Activated gamma-delta T cell treated with Interleukin-2 at 50 U/mL for 16 hours (primary cell): Measurements from ENCODE around the gene KRT2.

Experiments
- DNase-seq: peaks from one replicate; pipeline ENCODE4 v3.0.0-alpha.2; 2020

Gene KRT2

GRCh38 chr12:52636189-52636588 lies 15.8 kb downstream of the KRT2 start:
- no peak for DNase-seq

- DNase-seq = no peak
Measured at GRCh38 chr12:52634266-52635056, 17.6 kb downstream of the KRT2 start.

- no peak for DNase-seq
Measured at GRCh38 chr12:52633383-52633782, 18.6 kb downstream of the KRT2 start.

GRCh38 chr12:52632656-52633055 lies 19.4 kb downstream of the KRT2 start:
- no peak for DNase-seq

- DNase-seq = no peak
Measured at GRCh38 chr12:52631676-52632459, 20.1 kb downstream of the KRT2 start.

- no peak for DNase-seq
Measured at GRCh38 chr12:52631264-52631663, 20.7 kb downstream of the KRT2 start.

- no peak for DNase-seq
Measured at GRCh38 chr12:52630599-52631200, 21.3 kb downstream of the KRT2 start.

GRCh38 chr12:52630008-52630500 lies 22.0 kb downstream of the KRT2 start:
- no peak for DNase-seq

GRCh38 chr12:52629281-52630007 lies 22.6 kb downstream of the KRT2 start:
- DNase-seq = no peak

- DNase-seq = no peak
Measured at GRCh38 chr12:52628841-52629240, 23.2 kb downstream of the KRT2 start.

- no peak for DNase-seq
Measured at GRCh38 chr12:52628111-52628507, 23.9 kb downstream of the KRT2 start.

GRCh38 chr12:52627395-52628110 lies 24.5 kb downstream of the KRT2 start:
- no peak for DNase-seq

GRCh38 chr12:52622349-52622748 lies 29.7 kb downstream of the KRT2 start:
- no peak for DNase-seq

- no peak for DNase-seq
Measured at GRCh38 chr12:52618866-52619265, 33.1 kb downstream of the KRT2 start.

- no peak for DNase-seq
Measured at GRCh38 chr12:52618216-52618615, 33.8 kb downstream of the KRT2 start, which contains the start of gene KRT73. TSS of gene KRT73 (minus strand) at chr12:52618559. CDS start at chr12:52618524, 35 bp downstream.

- no peak for DNase-seq
Measured at GRCh38 chr12:52617403-52617785, 34.6 kb downstream of the KRT2 start.

GRCh38 chr12:52616680-52617402 lies 35.2 kb downstream of the KRT2 start:
- no peak for DNase-seq

- no peak for DNase-seq
Measured at GRCh38 chr12:52615912-52616311, 36.1 kb downstream of the KRT2 start.

GRCh38 chr12:52615208-52615868 lies 36.7 kb downstream of the KRT2 start:
- no peak for DNase-seq

- DNase-seq = no peak
Measured at GRCh38 chr12:52614381-52615207, 37.4 kb downstream of the KRT2 start.
